Sigmoid colon (tissue), 4 donors: Measurements from ENCODE around the gene FERD3L.

ENCODE experiments used
- CTCF ChIP-seq, 4 experiments: fragments of 450-650 bp in 3 of 4; fragments of 200-600 bp in 1 of 4; IDR thresholded peaks; one replicate each; pipeline ENCODE4 v1.5.1; 2016 to 2019; ENCODE audit warnings: antibody characterized with exemption in 4 of 4, mild to moderate bottlenecking in 3 of 4, moderate library complexity in 2 of 4
- EP300 ChIP-seq, 4 donors: sonication (generic); formaldehyde crosslinking; IDR thresholded peaks; one replicate each; pipeline ENCODE4 v1.6.1; 2017; ENCODE audit warnings: antibody characterized with exemption in 4 of 4
- POLR2A ChIP-seq, 2 donors: fragments of 450-650 bp; IDR thresholded peaks; one replicate each; pipeline ENCODE4 v1.6.1; 2016; ENCODE audit warnings: antibody characterized with exemption in 2 of 2, mild to moderate bottlenecking in 2 of 2, moderate library complexity in 2 of 2
- POLR2AphosphoS5 ChIP-seq, 4 donors: sonication (generic); formaldehyde crosslinking; IDR thresholded peaks; one replicate each; pipeline ENCODE4 v1.6.1; 2017; ENCODE audit warnings: antibody characterized with exemption in 4 of 4

GRCh38 chr7:19105546-19105945 lies 39.7 kb downstream of the FERD3L start:
- TF ChIP-seq POLR2A (IDR thresholded peaks at IDR 0.05) (no peak), CTCF (IDR thresholded peaks at IDR 0.05) (no peak), POLR2AphosphoS5 (IDR thresholded peaks at IDR 0.05) (no peak), EP300 (IDR thresholded peaks at IDR 0.05) (no peak)
